ENCODE data around the gene SLC25A30.
"Not testable (repeated sequence)": the region's sequence is repeated elsewhere in the genome, so short reads cannot be mapped to it uniquely, and the experiment has no call there.

Gene SLC25A30

DNA sequence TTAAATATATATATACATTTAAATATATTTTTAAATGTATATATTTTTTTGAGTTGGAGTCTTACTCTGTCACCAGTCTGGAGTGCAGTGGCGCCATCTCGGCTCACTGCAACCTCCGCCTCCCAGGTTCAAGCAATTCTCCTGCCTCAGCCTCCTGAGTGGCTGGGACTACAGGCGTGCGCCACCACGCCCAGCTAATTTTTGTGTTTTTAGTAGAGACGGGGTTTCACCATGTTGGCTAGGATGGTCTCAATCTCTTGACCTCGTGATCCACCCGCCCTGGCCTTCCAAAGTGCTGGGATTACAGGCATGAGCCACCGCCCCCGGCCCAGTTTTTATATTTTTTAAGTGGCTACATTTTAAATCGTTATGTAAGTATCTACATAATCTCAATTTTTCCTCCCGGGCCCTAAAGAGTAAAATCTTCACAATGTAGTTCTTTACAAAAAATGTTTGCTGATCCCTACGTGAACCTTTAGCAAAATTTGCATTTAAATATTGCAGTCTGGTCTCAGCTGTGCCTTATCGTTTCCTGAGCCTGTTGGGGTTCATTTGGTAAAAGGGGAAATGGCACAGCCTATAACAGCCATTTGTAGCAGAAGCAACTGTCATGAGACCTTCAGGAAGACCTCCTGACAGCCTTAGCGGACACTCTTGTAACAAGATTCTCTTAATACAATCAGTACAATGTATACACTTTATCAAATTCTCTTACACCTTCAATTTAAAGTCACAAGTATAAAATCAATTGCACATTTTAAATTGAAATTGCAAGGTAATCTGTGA is 8.1 kb upstream of the SLC25A30 start:
- DNase-seq = not testable (repeated sequence)

DNA sequence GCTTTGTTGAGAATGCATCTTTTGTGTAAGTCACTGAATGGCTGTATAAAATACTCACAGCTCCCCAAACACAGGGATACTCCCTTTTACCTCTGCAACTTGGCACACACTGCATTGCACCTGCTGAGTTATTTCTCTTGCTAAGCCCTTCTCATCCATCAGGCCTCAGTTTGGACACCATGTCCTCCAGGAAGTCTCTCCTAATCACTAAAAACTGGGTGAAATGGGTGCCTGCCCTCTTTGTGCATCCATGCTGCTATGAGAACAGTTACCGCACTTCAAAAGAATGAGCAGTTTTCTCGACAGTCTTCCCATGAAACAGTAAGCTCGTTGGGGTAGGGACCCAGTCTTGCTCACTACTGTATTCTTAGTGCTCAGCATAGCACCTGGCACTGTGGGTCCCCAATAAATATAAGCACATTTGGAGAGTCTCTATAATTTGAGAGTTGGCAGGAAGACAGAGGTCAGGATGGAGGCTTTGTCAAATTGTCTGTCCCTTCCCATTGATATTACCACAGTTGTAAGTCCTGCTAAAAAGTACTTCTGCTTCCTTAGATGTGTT is 4.6 kb upstream of the SLC25A30 start:
- no peak for DNase-seq

DNA sequence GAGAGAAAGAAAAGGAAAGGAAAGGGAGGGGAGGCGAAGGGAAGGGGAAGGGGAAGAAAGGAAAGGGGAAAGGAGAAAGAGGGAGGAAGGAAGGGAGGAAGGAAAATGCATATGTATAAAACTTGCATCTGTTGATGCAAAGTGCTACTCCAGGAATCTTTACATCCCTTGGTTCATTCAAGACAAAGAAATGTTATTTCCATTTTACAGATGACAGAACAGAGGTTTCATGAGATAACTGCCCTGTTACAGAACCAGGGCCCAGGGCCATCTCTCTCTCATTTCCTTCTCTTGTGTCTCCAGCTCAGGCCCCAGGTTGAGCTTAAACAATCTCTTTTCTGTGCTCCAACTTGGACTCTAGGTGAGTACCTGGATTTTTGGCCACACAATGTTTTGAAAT is 1.8 kb upstream of the SLC25A30 start:
- DNase-seq = no peak

DNA sequence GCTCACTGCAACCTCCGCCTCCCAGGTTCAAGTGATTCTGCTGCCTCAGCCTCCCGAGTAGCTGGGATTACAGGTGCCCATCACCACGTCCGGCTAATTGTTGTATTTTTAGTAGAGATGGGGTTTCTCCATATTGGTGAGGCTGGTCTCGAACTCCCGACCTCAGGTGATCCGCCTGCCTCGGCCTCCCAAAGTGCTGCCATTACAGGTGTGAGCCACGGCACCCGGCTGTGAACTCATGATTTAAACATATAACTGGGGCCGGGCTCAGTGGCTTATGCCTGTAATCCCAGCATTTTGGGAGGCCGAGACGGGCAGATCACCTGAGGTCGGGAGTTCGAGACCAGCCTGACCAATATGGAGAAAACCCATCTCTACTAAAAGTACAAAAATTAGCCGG is 1.2 kb upstream of the SLC25A30 start:
- DNase-seq = not testable (repeated sequence)

DNA sequence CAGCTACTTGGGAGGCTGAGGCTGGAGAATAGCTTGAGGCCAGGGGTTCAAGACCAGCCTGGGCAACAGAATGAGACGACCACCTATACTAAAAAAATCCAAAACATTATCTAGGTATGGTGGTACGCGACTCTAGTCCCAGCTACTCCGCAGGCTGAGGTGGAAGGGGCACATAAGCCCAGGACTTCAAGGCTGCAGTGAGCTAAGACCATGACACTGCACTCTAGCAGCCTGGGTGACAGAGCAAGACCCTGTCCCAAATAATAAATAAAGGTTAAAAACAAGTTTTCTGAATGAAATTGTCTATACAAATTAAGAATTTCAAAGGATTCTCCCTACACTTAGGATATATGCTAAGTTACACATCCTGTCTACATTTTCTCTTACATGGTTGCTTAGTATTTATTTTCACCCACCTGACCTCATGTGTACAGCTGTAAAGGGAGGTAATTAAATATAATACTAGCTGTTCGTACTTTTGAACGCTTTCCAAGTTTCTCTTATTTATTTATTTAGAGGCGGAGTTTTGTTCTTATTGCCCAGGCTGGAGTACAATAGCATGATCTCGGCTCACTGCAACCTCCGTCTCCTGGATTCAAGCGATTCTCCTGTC is 1.6 kb downstream of the SLC25A30 start:
- DNase-seq = no peak

DNA sequence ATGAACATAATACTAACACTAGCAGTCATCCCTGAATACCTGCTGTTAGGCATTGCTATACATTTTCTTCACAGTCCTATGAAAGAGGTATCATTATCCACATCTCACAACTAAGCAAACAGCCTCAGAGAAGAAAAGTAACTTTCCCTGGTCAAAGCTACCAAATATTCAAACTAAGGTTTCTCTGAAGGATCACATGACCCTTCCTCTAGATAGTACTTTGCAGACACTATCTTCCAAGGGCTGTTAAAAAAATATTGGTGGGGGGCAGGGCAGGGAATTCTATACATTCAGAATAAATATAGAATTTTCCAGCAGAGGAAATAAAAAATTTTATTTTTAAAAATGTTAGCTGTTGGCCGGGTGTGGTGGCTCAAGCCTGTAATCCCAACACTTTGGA is 3.1 kb downstream of the SLC25A30 start:
- DNase-seq = no peak

DNA sequence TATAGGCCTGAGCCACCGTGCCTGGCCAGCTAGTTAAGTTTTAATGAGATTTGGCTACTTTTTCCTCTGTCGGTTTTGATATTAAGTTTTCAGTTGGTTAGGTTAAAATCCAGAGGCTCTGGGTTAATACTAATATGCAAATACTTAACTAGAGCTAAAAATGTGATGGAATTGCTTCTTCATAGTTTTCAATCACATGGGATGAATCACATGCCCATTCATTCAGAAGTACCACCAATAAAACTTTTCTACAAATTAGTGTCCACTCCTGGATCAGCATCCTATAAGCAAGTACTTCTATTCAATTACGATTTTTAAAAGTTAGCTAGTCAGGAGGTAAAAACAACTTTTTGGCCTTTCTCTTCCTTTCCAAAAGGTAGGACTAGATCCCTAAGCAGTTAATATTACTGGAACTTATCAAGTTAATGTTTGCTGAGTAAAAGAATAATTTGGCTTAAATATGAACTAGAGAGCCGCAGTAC is 4.3 kb downstream of the SLC25A30 start:
- no peak for DNase-seq

DNA sequence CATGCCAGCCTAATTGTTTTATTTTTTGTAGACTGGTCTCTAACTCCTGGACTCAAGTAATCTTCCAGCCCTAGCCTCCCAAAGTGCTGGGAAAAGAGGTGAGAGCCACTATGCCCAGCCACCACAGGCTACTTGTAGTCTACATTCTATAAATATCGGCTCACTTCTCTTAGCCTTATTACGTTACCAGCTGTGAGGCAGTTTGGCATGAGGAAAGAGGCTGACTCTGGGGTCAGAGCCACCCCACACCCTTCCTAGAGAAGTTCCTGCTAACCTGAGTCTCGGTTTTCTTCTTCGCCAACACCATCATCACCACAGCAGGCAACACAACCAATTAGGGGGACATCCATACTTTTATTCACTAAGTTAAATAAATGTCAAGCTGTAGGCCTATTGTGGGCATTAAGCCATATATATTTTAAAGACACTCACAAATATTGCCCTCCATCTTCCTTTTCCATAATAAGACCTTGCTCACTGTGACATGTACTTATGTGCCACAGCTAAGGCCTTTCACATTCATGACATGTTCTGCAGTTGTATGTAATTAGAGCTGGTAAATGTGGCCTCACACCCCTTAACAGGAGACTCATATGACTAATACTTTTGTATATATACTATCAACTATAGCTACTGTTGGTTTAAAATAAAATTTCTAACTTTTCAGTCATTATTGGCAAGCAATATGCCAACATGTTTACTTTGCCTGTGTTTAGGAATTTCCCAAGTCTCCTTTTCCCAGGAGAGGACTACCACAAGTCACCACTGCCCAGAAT is 5.7 kb downstream of the SLC25A30 start:
- DNase-seq = no peak

DNA sequence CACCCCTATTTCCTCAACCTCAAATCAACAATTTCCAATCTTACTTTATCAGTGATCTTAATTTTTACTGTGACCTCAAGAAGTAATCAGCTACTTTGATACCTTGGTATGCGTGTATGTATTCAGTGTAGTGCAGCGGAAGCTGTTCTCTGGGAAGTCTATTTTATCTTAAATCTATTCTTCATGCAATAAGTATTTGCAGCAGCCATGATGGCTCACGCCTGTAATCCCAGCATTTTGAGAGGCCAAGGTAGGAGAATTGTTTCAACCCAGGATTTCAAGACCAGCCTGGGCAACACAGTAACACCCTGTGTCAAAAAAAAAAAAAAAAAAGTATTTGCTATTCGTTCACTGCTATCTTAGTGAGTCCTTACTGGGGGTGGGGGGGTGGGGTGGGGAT is 6.5 kb downstream of the SLC25A30 start:
- no peak for DNase-seq

DNA sequence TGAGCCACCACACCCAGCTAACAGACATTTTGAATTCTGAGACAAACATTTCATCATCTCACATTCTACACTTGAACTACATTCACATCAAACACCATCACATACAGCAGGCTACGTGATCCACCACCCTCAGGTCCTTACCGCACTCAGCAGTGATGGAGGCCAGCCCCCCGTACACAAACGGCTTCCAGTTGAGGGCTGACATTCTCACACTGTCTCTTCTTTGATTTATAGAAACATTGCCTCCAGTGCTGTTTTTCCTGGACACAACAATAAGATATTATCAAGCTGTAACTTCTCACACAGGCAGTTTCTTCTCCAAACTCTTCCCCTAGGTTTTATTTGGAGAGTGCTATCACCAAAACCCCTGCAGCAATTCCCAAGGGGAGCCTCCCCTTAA is 7.0 kb downstream of the SLC25A30 start:
- DNase-seq = no peak

DNA sequence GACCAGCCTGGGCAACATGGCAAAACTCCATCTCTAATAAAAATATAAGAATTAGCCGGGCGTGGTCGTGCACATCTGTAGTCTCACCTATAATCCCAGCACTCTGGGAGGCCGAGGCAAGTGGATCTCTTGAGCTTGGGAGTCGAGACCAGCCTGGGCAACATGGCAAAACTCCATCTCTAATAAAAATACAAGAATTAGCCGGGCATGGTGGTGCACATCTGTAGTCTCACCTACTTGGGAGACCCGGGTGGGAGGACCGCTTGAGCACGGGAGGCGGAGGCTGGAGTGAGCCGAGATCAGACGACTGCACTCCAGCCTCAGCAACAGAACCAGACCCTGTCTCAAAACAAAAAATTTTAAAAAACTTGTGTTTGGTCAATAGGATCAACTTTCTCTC is 7.7 kb downstream of the SLC25A30 start:
- DNase-seq = no peak

DNA sequence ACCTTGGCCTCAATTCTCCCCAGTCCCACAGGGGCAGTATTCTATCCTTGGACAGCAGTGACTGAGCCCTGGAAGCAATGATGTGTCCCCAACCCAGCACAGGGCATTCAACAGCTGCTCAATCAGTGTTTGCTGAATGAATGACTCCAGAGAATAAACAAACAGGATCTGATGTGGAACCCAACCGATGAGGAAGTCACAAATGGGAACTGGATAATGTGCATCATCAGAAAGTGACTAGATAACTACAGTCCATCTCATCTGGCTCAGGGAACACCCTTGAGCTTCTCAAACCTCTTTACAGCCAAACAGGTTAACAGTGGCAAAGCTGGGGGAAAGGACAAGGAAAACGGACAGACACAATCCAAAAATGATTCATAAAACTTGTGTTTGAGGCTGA is 8.2 kb downstream of the SLC25A30 start:
- no peak for DNase-seq

DNA sequence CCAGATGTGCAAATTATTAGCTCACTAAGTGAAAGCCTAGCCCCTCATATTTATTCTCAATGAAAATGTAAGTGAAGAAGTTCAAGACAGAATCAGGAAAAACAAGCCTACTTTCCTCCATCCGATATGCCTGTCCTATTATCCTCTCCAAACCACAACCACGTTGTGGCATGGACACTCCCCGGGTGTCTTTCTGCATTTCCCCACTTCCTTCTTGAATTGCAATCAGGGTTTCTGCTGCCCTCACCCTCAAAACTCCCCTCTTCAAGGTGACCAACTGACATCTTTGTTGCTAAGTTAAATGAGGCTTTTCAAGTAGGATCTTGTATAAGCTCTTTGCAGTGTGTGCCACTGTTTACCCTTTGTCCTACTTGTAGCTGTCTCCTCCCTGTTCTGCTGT is 11.8 kb downstream of the SLC25A30 start:
- no peak for DNase-seq

DNA sequence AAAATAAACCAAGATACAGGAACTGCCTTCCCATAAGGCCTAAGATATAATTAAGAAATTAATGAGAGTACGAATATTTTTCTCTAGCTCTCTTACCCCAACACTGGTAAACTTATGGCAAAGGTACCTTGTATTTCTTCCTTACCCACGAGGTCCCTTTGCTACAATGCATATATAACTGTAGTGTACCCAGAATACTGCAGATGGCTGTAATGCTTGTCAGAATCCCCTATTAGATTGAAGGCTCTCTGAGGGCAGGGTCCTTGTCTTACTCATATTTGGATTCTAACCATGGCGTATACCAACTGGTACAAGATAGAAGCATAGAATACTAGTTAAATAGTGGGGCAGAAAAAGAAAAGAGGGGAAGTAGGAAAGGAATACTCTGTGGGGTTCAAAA is 15.1 kb downstream of the SLC25A30 start:
- no peak for DNase-seq

DNA sequence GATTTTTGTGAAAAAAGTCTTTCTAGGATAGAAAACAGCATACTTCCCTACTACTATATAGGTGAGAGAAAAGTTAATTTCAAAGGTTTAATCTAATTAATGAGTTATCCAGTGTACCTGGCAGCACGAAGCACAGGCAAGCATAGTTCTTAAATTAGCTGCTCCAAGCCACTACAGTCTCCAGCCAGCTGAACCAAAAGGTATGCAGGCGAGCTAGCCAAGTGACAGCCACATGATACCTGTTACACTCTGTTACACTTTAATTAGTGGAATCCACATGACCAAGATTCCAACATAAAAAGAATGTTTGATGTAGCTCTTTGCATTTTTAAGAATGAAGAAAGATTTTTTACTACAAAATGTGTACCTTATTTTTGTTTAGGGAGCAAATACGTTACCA is 15.5 kb downstream of the SLC25A30 start:
- no peak for DNase-seq

DNA sequence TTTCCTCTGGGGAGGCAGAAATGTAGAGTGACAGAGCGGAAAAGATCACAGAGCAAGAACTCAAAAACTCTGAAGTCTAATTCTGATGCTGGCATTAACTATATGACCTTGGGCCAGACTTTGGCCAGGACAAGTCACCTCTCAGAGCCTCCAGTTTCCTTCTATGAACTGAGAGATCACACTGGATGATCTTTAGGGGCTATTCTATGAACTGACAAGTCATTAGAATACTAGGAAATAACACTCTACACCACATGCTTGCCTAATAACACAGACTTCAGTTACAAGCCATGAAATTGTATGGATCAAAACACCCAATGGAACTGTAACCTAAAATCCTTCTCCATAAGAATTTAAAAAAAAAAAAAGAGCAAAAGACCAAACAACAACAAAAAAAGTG is 16.9 kb downstream of the SLC25A30 start:
- no peak for DNase-seq

DNA sequence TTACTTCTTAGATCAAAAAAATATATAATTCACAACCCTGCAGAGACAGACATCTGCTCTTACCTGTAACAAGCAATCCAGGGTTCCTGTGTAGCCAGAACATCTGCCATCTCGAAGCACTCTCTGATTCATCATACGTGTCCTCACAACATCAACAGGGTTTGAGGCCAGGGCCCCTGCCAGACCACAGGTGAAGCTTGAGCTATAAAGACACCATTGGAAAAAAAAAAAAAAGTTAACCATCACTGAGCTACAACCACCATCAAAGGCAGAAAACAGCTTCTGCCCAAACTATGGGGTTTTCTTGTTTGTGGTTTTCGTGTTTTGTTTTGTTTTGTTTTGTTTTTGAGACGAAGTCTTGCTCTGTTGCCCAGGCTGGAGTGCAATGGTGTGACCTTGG is 19.3 kb downstream of the SLC25A30 start:
- DNase-seq = no peak

DNA sequence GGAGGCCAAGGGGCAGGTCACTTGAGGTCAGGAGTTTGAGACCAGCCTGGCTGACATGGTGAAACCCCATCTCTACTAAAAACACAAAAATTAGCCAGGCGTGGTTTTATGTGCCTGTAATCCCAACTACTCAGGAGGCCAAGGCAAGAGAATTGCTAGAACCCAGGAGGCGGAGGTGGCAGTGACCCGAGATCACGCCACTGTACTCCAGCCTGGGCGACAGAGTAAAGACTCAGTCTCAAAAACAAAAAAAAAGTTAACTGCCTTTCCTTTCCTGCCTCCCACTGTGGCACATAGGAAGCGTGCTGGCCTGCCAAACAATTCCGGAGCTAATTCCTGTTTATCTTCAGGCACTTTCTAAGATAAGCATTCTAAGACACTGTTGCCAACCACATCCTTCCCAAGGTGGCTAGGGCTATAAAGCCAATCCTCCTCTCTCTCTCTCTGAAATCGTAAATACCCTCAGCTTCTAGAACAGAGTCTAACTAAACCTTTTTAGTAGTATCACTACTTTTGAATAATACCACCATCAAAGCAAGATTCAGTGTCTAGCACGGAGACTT is 21.6 kb downstream of the SLC25A30 start:
- DNase-seq = no peak

DNA sequence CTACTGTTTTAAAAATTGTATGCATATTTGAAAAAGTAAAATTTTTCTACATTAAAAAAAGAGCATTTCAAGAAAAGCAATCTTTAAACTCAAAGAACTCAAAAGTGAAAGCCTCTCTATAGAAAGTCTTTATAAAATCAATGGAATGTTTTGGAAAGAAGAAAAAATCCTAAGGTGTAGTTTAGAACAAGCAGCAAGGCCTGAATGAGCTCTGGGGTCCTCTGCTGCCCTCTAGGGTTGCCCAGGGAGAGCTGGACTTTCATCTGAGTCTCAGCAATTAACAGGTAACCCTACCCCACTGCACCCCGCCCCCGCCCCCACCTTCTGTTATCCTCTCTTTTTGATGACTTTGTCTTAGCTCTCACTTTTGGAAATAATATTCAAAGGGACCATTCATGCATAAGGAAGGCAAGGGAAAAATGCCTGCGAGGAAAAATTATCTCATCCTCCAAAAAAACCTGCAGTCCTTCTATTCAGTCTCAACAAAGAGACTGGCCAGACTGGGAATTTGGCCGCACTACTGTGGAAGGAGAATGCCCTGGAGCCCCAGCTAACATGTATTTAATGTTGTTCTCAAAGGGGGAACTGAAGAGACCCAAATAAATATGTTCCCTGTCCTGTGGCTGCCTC is 24.1 kb downstream of the SLC25A30 start:
- no peak for DNase-seq

DNA sequence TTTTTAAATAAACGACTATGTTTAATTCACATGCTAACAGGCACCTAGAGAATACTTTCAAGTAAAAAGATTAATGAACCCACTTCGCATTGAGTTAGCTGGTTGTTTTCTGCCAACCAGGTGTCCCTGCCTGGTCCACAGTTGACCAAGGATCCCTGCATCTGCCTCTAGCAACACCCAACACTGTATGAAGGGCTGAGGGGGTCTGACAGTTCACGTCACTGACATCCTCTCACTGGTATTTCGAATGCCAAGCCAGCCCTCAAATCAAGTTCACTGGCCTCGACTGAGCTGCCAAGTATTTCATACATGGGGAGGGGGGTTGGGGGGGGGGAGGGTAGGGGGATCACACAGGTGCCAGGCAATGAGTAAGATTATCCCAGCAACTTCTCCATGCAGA is 25.4 kb downstream of the SLC25A30 start:
- DNase-seq = no peak

DNA sequence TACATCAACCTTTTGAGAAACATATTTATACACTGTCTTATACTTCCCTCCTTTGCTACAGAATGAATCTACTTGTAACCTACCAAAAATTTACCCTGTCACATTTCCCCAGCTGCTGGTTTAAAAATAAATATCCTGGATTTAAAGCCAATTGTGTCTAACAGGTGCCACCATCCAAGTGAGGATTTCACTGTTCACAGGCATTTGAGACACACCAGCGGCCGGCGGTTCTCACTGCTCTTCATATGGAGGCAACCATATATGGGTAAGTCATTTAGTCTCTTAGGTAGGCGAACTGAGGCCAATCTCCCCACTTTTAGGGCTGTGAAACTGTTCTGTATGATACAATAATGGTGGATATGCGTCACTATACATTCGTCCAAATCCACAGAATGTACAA is 26.2 kb downstream of the SLC25A30 start:
- no peak for DNase-seq

DNA sequence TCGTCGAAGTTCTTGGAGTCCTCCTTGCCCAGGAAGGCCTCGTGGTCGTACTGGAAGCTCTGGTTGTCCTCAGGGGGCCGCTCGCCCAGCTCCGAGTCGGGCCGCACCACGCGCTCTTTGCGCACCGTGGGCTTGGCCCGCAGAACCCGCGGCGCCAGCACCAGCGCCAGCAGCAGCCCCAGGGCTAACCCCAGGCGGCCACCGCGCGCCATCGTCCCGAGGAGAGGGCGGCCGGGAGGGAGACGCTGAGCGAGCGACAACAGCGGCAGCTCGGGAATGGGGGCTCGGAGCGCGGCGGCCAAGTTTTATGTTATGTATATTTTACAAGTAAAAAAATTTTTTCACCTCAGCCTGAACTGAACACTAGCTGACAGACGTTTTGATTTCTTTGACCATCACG is 27.0 kb downstream of the SLC25A30 start:
- DNase-seq = not testable (repeated sequence)

DNA sequence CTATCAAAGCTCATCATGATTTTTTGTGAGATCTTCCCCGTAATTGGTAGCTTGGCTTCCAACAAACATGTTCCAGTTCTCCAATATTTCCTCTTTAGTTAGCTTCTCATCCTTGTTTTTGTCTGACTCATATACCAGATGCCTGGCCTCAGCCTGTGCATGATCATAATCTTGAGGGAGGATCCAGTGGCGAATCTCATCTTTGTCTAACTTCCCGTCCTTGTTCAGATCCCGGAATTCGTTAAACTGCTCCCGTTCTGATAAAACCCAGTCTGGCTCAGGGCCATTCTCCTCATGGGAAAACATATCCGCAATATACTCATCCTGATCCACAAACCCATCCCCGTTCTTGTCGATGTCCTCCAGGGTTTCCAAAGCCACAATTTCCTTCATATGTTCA is 27.8 kb downstream of the SLC25A30 start:
- not testable (repeated sequence) for DNase-seq
